Body of pancreas (tissue), 4 donors: ENCODE data around the gene PNMA3. TPM values are rescaled to one million over a fixed set of nuclear protein-coding genes. Genes with fewer than 3 reads are reported as not detected.
"Not testable (repeated sequence)": the region's sequence is repeated elsewhere in the genome, so short reads cannot be mapped to it uniquely, and the experiment has no call there.

Experiments used
- ATAC-seq: fragments of 150-250 bp; one replicate; pipeline ENCODE4 v1.9.1; 2016
- DNase-seq, 4 donors: peaks; one replicate each; pipeline ENCODE4 v3.0.0-alpha.2; 2019
- H3K27ac ChIP-seq, 4 donors: fragments of 200-600 bp; sonication (generic); 1 replicate in 3 of 4; 2 replicates in 1 of 4; pipeline versions ENCODE4 v1.5.1 to v1.6.1; 2016 to 2019; ENCODE audit warnings: mild to moderate bottlenecking in 1 of 4, mixed read lengths in 1 of 4, moderate library complexity in 1 of 4
- H3K27me3 ChIP-seq, 2 donors: fragments of 200-600 bp; sonication (generic); one replicate each; pipeline ENCODE4 v1.6.0; 2016; ENCODE audit warnings: mild to moderate bottlenecking in 1 of 2
- H3K36me3 ChIP-seq, 2 donors: fragments of 200-600 bp; sonication (generic); replicated peaks in 1 of 2; 2 replicates each; pipeline ENCODE4 v1.5.1; 2016; ENCODE audit warnings: low read depth in 2 of 2; ENCODE audit not compliant: insufficient read depth in 1 of 2
- H3K4me1 ChIP-seq: fragments of 200-600 bp; sonication (generic); one replicate; pipeline ENCODE4 v1.6.0; 2016
- H3K4me3 ChIP-seq, 2 donors: fragments of 200-600 bp; sonication (generic); 1 replicate in 1 of 2; 2 replicates in 1 of 2; pipeline ENCODE4 v1.5.1; 2016 to 2019
- H3K9me3 ChIP-seq, 3 donors: fragments of 200-600 bp; sonication (generic); 1 replicate in 2 of 3; 2 replicates in 1 of 3; pipeline ENCODE4 v1.5.1; 2016
- POLR2A ChIP-seq, 3 donors: fragments of 450-650 bp; IDR thresholded peaks; one replicate each; pipeline ENCODE4 v1.6.1; 2016; ENCODE audit warnings: antibody characterized with exemption in 3 of 3, mild to moderate bottlenecking in 2 of 3
- WGBS, 2 donors: methylation state at CpG; one replicate each; pipeline ENCODE4 v1.1.5; 2017; 5-methylcytosine and 5-hydroxymethylcytosine counted together
- intact Hi-C: fragments of 100-400 bp; cut with DNase I; formaldehyde crosslinking; loops from one replicate; pipeline ENCODE4 v1.15.1; 2023
- total RNA-seq, 2 donors: library from RNA; depleted of rRNA; stranded (reverse); fragments of >200 nt; gene quantifications; one replicate each; pipeline ENCODE4 v1.1.0, GENCODE V29; 2016
- TF ChIP-seq, protein P1 (sequence below), 7 experiments: fragments of 450-650 bp in 4 of 7; fragments of 200-600 bp in 3 of 7; sonication (generic) in 3 of 7; IDR thresholded peaks; one replicate each; pipeline ENCODE4 v1.5.1; 2016 to 2019; ENCODE audit warnings: antibody characterized with exemption in 7 of 7

PNMA3 gene
- total RNA-seq, 2 donors from 2014 or later = 0.26 to 0.33 TPM

DNA sequence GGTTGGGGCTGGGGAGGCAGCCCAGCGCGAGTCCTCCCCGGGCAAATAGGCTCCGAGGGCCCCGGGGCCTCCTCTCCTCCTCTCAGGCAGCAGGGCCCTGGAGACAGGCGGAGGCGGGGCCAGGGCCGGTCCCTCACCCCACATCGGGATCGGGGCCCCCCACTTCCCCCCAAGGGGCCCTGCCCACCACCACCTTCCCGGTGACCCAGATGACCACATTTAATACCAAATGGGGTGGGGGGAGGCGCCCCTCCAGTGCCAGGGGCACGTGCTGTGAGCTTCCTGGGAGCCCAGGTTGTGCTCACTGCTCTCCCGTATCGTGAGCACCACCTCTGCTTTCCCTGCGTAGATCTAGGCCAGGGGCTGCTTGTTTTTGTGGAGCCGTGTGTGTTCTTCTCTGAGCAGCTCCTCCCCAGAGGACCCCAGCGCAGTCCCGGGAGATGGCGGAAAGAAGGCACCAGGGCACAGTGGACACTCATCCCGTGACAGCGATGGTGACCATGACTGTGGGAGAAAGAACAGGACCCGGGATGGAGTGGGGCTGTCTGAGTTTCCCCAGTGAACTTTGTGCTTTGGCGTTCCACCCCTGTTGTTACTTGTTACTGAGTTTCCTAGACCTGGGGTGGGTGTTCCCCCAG is 18.1 kb downstream of the PNMA3 start:
- WGBS, 2 donors = 85% methylated on average over 12 of the region's 24 CpGs; no CpG with 5 or more reads in 1 of the 2 donors
- intact Hi-C loops = no loop called here
- H3K4me1 ChIP-seq = no peaks in the 10 kb centered on the region
- DNase-seq = no peak
- no peaks in the 10 kb centered on the region for H3K36me3 ChIP-seq
- H3K27ac ChIP-seq = no peak overlapping the region
- no peak overlapping the region for H3K4me3 ChIP-seq
- no peaks in the 10 kb centered on the region for H3K27me3 ChIP-seq
- TF ChIP-seq, protein P1, sequence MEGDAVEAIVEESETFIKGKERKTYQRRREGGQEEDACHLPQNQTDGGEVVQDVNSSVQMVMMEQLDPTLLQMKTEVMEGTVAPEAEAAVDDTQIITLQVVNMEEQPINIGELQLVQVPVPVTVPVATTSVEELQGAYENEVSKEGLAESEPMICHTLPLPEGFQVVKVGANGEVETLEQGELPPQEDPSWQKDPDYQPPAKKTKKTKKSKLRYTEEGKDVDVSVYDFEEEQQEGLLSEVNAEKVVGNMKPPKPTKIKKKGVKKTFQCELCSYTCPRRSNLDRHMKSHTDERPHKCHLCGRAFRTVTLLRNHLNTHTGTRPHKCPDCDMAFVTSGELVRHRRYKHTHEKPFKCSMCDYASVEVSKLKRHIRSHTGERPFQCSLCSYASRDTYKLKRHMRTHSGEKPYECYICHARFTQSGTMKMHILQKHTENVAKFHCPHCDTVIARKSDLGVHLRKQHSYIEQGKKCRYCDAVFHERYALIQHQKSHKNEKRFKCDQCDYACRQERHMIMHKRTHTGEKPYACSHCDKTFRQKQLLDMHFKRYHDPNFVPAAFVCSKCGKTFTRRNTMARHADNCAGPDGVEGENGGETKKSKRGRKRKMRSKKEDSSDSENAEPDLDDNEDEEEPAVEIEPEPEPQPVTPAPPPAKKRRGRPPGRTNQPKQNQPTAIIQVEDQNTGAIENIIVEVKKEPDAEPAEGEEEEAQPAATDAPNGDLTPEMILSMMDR (IDR thresholded peaks at IDR 0.05) = no peak
- TF ChIP-seq POLR2A (IDR thresholded peaks at IDR 0.05) = no peak
- H3K9me3 ChIP-seq = no peaks in the 10 kb centered on the region
- ATAC-seq = no peak

DNA sequence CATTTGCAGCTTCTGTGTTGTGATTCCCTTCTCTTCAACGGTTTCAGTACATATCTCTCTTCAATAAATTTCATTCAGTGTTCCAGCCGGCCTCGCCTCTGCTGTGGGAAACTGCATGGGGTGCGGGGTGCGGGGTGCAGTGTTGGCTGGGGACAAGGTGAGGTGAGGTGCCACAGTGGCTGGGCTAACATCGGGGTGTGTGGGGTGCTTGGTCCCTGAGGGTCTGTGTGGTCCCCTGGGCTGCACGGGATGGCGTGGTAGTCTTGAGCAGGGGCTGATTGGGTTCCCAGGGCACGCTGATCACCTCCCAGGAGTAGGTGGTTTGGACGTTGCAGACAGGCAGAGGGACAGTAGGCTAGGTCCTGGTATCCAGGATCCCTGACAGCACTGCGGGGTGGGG is 18.7 kb downstream of the PNMA3 start:
- Histone ChIP-seq H3K9me3 (no peaks in the 10 kb centered on the region), H3K27ac (no peak overlapping the region), H3K27me3 (no peaks in the 10 kb centered on the region), H3K36me3 (no peaks in the 10 kb centered on the region), H3K4me3 (no peak overlapping the region), H3K4me1 (no peaks in the 10 kb centered on the region)
- DNase-seq = no peak
- no peak for ATAC-seq
- no peak for TF ChIP-seq POLR2A (IDR thresholded peaks at IDR 0.05)
- TF ChIP-seq, protein P1 (IDR thresholded peaks at IDR 0.05) = no peak
- intact Hi-C loops = no loop called here
- WGBS, 2 donors = 43 to 91% methylated on average over 1 to 6 of the region's 11 CpGs

DNA sequence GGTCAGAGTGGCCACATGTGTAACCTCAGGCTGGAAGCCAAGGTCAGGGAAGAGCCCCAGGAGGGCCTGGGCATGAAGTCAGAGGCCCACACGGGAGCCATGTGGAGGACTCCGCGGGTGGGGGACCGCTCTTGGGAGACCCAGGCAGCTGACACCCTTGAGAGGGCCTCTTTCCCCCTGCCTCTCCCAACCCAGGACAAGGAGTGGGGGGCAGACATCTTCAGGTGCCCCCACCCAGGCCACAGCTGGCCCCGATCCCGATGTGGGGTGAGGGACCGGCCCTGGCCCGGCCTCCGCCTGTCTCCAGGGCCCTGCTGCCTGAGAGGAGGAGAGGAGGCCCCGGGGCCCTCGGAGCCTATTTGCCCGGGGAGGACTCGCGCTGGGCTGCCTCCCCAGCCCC is 19.1 kb downstream of the PNMA3 start:
- no peaks in the 10 kb centered on the region for H3K27me3 ChIP-seq
- no peak for TF ChIP-seq POLR2A (IDR thresholded peaks at IDR 0.05)
- TF ChIP-seq, protein P1 (IDR thresholded peaks at IDR 0.05) = no peak
- no peaks in the 10 kb centered on the region for H3K9me3 ChIP-seq
- no peak overlapping the region for H3K27ac ChIP-seq
- no peak for ATAC-seq
- no peak overlapping the region for H3K4me3 ChIP-seq
- 96% methylated on average over 4 of the region's 14 CpGs; no CpG with 5 or more reads in 1 of the 2 donors for WGBS, 2 donors
- no peak for DNase-seq
- no peaks in the 10 kb centered on the region for H3K36me3 ChIP-seq
- no peaks in the 10 kb centered on the region for H3K4me1 ChIP-seq
- intact Hi-C loops = no loop called here

DNA sequence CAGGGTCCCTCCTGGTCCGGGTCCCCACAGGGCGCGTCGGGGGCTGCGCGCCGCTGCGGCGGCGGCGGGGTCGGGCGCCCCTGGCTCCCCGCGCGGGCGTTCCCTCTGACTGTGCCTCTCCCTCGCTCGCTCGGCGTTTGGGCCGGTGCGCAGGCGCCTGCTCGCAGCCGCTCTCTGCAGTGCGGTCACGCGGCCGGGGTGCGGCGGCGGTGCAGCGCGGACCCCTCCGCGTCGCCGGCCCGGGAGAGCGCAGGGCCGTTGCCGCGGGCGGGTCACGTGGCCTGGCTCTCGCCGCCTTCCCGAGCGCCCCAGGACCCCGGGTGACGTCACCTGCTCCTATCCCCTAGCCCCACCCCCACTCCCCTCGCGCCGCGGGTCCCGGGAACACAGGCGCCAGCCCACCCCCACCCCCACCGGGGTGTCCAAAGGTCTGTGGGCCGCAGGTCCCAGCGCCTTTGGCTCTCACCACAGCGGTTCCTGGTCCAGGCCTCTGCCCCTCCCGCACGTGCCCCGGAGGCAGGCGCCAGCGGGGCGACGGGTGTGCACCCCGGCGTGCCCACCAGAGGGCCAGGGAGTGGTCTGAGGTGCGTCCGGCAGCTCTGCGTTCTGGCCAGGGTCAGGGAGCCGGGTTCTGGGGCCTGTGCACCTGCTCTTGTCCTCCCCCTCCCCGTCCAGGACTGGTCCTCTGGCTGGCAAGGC is 21.3 kb downstream of the PNMA3 start:
- intact Hi-C loops = not testable (repeated sequence)

DNA sequence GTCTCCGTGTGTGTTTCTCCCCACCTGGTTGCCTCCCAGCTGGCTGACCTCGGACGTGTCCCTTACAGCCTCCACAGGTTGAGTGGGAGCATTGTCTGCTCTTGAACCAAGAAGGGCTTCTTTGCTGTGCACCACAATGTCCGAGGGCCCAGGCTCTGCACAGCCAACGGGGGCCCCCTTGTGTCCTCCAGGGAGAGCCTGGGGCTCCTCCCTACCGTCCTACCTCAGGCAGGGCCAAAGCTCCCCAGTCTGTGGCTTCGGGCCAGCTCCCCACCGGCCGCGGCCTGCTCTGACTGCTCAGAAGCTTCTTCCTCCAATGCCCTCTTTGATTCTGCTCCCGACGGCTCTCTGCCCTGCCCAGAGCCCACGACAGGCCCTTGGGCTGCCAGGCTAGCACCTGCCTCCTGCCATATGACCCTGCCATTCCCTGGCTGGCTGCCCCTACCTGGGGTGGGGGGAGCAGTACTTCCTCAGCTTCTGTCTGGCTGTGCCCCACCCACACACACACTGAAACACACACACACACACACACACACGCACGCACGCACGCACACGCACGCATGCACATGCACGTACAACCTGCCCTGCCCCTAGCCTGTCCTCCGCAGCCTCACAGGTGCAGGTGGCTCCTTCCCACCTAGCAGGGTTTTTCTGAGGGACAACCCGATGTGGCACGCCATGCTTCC is 27.1 kb downstream of the PNMA3 start:
- ATAC-seq, H3K9me3 ChIP-seq, H3K27ac ChIP-seq, H3K4me1 ChIP-seq, intact Hi-C loops, H3K36me3 ChIP-seq, H3K27me3 ChIP-seq, H3K4me3 ChIP-seq: not testable (repeated sequence)
- peak in 1 of 4 donors; percentile 11 for DNase-seq
- WGBS, 2 donors = 19% methylated on average over 3 of the region's 23 CpGs; no CpG with 5 or more reads in 1 of the 2 donors

More for the DNA sequence above, 21.3 kb downstream of the PNMA3 start:
- H3K4me1 ChIP-seq, H3K36me3 ChIP-seq, DNase-seq, H3K4me3 ChIP-seq, H3K27ac ChIP-seq, H3K27me3 ChIP-seq, H3K9me3 ChIP-seq: not testable (repeated sequence)
- no CpG with 5 or more reads among the region's 76 CpGs for WGBS, 2 donors
- ATAC-seq = peak; percentile 64
